HTERT RPE-1 (cell line): Measurements from ENCODE around the gene SLC35A3.

Source experiments
- in situ Hi-C: fragments of 300-500 bp; cut with MboI; formaldehyde crosslinking; loops from 4 replicates; pipeline ENCODE4 v1.14.3; 2020; ENCODE audit warnings: low sequenced_read_pairs

The SLC35A3 gene

GRCh38 chr1:100074604-100075395 lies 105.0 kb downstream of the SLC35A3 start:
- in situ Hi-C loops, result no loop called here

GRCh38 chr1:100075773-100076172 lies 106.0 kb downstream of the SLC35A3 start:
- in situ Hi-C loops, result no loop called here

GRCh38 chr1:100076319-100076718 lies 106.5 kb downstream of the SLC35A3 start:
- in situ Hi-C loops, result no loop called here

GRCh38 chr1:100076744-100077143 lies 106.9 kb downstream of the SLC35A3 start:
- in situ Hi-C loops, result no loop called here

GRCh38 chr1:100077531-100077930 lies 107.7 kb downstream of the SLC35A3 start:
- in situ Hi-C loops, result no loop called here

GRCh38 chr1:100080331-100080730 lies 110.5 kb downstream of the SLC35A3 start:
- in situ Hi-C loops, result no loop called here
